ENCODE data around the gene DNLZ.

Gene DNLZ

DNA sequence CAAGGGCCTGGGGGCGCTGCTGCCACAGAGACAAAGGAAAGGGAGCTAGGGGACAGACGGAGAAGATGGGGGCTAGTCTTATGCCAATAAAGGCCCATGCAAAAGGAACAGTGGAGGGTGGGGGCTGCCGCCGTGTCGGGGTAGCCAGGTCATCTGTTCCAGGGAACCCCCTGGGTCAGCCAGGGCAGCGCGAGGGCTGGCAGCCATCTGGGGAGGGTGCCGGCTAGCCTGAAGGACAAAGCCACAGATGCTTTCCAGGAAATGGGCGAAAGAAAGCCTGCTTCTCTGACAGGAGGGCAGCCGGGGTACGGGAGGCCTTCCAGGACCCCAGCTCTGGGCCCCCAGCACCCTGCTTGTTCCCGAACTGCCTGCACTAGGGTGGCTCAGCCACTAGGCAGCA lies 11.6 kb upstream of the DNLZ start:
- no peak overlapping the region for H3K4me3 ChIP-seq (ENCODE audit: low read depth, low read length)
- DNase-seq (ENCODE audit: low read depth): no peak
- TF ChIP-seq, protein P1, sequence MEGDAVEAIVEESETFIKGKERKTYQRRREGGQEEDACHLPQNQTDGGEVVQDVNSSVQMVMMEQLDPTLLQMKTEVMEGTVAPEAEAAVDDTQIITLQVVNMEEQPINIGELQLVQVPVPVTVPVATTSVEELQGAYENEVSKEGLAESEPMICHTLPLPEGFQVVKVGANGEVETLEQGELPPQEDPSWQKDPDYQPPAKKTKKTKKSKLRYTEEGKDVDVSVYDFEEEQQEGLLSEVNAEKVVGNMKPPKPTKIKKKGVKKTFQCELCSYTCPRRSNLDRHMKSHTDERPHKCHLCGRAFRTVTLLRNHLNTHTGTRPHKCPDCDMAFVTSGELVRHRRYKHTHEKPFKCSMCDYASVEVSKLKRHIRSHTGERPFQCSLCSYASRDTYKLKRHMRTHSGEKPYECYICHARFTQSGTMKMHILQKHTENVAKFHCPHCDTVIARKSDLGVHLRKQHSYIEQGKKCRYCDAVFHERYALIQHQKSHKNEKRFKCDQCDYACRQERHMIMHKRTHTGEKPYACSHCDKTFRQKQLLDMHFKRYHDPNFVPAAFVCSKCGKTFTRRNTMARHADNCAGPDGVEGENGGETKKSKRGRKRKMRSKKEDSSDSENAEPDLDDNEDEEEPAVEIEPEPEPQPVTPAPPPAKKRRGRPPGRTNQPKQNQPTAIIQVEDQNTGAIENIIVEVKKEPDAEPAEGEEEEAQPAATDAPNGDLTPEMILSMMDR (IDR thresholded peaks at IDR 0.05; ENCODE audit: control insufficient read depth, extremely low read depth, insufficient read depth): no peak

DNA sequence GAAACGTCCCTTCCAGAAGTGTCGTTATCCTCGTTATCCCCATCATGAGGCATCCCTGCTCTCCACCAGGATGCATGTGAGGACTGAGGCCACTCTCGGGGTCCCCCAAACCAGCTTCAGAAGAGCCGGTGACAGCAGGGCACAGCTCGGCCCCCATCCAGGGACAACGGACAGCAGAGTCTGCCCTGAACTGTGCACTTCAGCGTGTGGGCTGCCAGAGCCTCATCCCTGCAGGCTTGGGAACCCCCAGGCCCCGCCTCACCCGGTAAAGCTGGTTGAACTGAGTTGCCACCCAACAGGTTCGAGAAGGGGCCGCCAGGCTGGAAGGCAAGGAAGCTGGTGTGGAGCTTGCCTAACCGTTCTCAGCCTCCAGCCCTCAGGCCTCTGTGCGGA lies 10.6 kb upstream of the DNLZ start:
- H3K4me3 ChIP-seq (ENCODE audit: low read depth, low read length): no peak overlapping the region
- no peak for DNase-seq (ENCODE audit: low read depth)
- TF ChIP-seq, protein P1 (IDR thresholded peaks at IDR 0.05; ENCODE audit: control insufficient read depth, extremely low read depth, insufficient read depth): no peak

DNA sequence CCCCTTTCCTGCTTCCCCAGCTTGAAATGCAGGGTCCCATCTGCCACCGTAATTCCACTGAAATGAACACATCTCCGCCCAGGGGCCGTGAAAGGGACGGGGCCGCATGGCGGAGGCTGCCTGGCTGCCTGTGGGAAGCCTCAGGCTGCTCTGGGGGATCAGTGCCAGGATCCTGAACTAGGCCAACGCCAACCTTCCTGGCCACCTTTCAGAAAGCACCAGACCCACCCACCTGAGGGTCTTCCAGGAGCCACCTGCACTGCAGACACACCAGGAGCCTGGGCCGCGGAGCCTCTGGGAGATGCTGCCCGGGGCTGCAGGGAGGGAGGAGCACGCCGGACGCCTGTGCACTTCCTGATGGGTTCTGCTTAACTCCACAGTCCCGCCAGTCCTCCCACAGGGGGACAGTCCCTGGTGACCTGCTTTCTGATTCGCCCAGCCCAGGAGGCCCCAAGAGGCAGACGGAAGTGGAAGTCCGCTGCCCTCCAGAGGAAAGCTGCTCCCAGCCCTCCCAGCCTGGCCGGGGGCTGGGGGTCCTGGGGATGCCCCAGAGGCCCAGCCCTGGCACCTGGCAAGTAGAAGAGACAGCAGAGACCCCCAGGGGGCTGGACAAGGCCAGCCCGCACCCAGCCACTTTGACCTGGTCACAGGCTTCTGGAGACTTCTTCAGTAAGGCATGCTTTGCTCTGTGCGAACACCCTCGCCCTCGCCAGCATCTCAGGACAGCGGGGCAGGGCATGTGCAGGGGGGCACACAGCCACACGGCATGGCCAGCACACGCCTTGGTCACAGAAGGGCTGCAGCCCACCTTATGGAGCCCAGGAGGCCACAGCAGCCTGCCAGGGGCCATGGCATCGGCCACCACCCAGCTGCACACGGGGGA lies 10.0 kb upstream of the DNLZ start, which contains the start of gene CARD9:
TSS of gene CARD9 (minus strand) at position 370 of the 883 bp plus-strand sequence. CDS start 1,591 bp downstream, outside the sequence.
- no peak for DNase-seq (ENCODE audit: low read depth)
- H3K4me3 ChIP-seq (ENCODE audit: low read depth, low read length): no peak within 1 kb of the TSS

DNA sequence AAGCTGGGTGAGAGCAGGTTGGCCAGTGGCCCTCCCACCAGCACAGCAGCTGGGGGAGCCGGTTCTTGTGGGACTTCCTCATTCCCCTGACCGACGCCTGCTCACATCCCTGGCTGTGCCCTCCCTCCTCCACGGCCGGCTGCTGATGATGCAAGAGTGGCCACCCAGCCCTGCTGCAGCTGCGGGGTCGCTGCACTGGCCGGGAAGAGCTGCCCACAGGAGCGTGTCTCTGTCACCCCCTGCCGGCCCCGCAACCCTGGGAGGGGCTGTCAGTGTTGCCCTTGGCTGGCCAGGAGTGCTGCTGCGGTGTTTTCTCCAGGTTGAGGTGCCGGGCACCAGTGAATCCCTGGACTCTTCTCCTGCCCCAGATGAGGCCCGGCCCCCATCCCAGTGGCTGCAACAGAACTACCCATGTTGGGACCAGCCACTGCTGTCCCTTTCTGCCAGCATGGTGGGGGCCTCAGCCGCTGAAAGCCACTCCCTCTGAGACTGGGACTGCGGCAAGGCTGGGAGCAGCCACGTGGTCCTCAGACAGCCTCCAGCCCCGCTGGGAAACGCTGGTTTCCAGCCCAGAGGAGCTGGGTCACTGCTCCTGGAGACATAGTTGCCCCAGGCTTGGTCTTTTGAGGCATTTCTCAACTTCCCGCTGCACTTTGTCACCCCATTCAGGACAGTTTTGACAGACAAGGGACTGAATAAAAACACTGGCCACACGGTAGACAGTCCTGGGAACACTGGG lies 9.2 kb upstream of the DNLZ start:
- TF ChIP-seq, protein P1 (IDR thresholded peaks at IDR 0.05; ENCODE audit: control insufficient read depth, extremely low read depth, insufficient read depth): 0 out of 2 replicates have a peak, but pooled peaks have one; percentile 6
- H3K4me3 ChIP-seq (ENCODE audit: low read depth, low read length): no peak overlapping the region
- DNase-seq (ENCODE audit: low read depth): peak; percentile 38

More for the DNA sequence above, 10.0 kb upstream of the DNLZ start, which contains the start of gene CARD9:
- TF ChIP-seq, protein P1 (IDR thresholded peaks at IDR 0.05; ENCODE audit: control insufficient read depth, extremely low read depth, insufficient read depth): no peak

DNA sequence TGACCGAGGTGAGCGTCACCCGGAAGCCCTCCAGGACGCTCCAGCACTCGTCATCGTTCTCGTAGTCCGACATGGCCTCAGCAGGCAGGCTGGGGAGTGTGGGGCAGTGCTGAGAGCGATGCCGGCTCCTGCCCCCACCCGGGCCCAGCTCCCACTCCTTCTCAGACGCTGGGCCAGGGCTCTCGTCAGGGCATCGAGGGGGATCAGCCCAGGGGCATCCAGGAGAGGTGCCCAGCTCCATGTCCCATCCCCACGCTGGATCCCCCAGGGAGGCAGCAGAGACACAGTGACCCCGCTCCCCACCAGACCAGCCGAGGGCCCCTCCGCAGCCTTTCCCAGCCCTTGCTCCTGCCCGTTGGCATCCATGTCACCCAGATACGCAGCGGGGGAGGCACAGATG lies 8.5 kb upstream of the DNLZ start:
- DNase-seq (ENCODE audit: low read depth): no peak
- TF ChIP-seq, protein P1 (IDR thresholded peaks at IDR 0.05; ENCODE audit: control insufficient read depth, extremely low read depth, insufficient read depth): no peak
- no peak overlapping the region for H3K4me3 ChIP-seq (ENCODE audit: low read depth, low read length)

DNA sequence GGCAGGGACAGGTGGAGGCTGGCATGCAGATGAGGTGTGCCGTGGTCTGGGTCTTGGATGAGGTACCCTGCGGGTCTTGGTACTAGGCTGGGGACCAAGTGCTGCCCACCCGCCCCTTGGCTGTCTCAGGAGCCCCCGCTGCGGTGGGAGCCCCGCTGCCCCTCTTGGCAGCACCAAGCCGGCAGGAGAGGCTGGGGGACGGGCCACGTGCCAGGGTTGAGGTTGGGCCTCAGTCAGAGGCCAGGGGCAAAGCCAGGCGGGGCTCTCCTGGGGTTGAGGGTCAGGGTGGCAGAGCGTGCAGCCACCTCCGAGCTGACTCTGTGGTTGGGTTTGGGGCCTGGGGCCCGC lies 8.0 kb upstream of the DNLZ start:
- no peak overlapping the region for H3K4me3 ChIP-seq (ENCODE audit: low read depth, low read length)
- TF ChIP-seq, protein P1 (IDR thresholded peaks at IDR 0.05; ENCODE audit: control insufficient read depth, extremely low read depth, insufficient read depth): no peak
- DNase-seq (ENCODE audit: low read depth): no peak
